GM21576 (cell line): Measurements from ENCODE around the gene ARHGEF6.

Experiments
- ATAC-seq: cut with Tn5 transposase; IDR thresholded peaks from one replicate; pipeline ENCODE4 v1.9.1; 2021; ENCODE audit warnings: mild to moderate bottlenecking, moderate library complexity; ENCODE audit not compliant: unreplicated experiment

The ARHGEF6 gene

GRCh38 chrX:136697156-136697555, 83.6 kb downstream of the ARHGEF6 start:
- ATAC-seq, result no peak

GRCh38 chrX:136694431-136695087, 86.2 kb downstream of the ARHGEF6 start:
- ATAC-seq, result no peak

GRCh38 chrX:136692271-136692670, 88.5 kb downstream of the ARHGEF6 start:
- ATAC-seq, result no peak

GRCh38 chrX:136691028-136691809, 89.5 kb downstream of the ARHGEF6 start:
- no peak for ATAC-seq

- no peak for ATAC-seq
These were observed 91.3 kb downstream of the ARHGEF6 start for GRCh38 chrX:136689436-136689835.

GRCh38 chrX:136687457-136687856, 93.3 kb downstream of the ARHGEF6 start:
- ATAC-seq, result no peak

- ATAC-seq, result no peak
These were observed 96.6 kb downstream of the ARHGEF6 start for GRCh38 chrX:136684120-136684519.

GRCh38 chrX:136679531-136679930, 101.2 kb downstream of the ARHGEF6 start:
- ATAC-seq, result no peak

GRCh38 chrX:136674270-136674985, 106.3 kb downstream of the ARHGEF6 start:
- peak; percentile 37 for ATAC-seq

- ATAC-seq, result no peak
These were observed 109.6 kb downstream of the ARHGEF6 start for GRCh38 chrX:136671006-136671610.

GRCh38 chrX:136667446-136668168, 113.1 kb downstream of the ARHGEF6 start:
- no peak for ATAC-seq

- peak; percentile 68 for ATAC-seq
These were observed 114.6 kb downstream of the ARHGEF6 start for GRCh38 chrX:136666088-136666487.

GRCh38 chrX:136665258-136665900, 115.4 kb downstream of the ARHGEF6 start:
- ATAC-seq, result peak; percentile 69

- no peak for ATAC-seq
These were observed 117.8 kb downstream of the ARHGEF6 start for GRCh38 chrX:136662976-136663375.

GRCh38 chrX:136662104-136662503, 118.6 kb downstream of the ARHGEF6 start:
- no peak for ATAC-seq

- ATAC-seq, result no peak
These were observed 119.8 kb downstream of the ARHGEF6 start for GRCh38 chrX:136660896-136661295.

GRCh38 chrX:136659174-136659573, 121.6 kb downstream of the ARHGEF6 start:
- ATAC-seq, result no peak

- no peak for ATAC-seq
These were observed 122.6 kb downstream of the ARHGEF6 start for GRCh38 chrX:136658151-136658550.

- no peak for ATAC-seq
These were observed 124.3 kb downstream of the ARHGEF6 start for GRCh38 chrX:136656361-136656964.
